Neural crest cell (in vitro differentiated cells): Measurements from ENCODE around the gene AADAT. TPM values are rescaled to one million over a fixed set of nuclear protein-coding genes. Genes with fewer than 3 reads are reported as not detected.

ENCODE experiments used
- DNase-seq: peaks from one replicate; pipeline ENCODE4 v3.0.0; 2021; ENCODE audit warnings: low read depth, mixed read lengths, low spot score
- H3K27ac Mint-ChIP-seq: one replicate; pipeline ENCODE4 v1.8.0; 2021; ENCODE audit warnings: mild to moderate bottlenecking, mixed read lengths; ENCODE audit not compliant: unreplicated experiment
- H3K27me3 Mint-ChIP-seq: 2 replicates; pipeline ENCODE4 v1.8.0; 2021; ENCODE audit warnings: low read depth, mild to moderate bottlenecking, mixed read lengths
- H3K36me3 Mint-ChIP-seq: 2 replicates; pipeline ENCODE4 v1.8.0; 2021; ENCODE audit warnings: low read depth, mild to moderate bottlenecking, mixed read lengths
- H3K4me1 Mint-ChIP-seq: 2 replicates; pipeline ENCODE4 v1.8.0; 2021; ENCODE audit warnings: mixed read lengths
- H3K4me3 Mint-ChIP-seq: one replicate; pipeline ENCODE4 v1.8.0; 2021; ENCODE audit warnings: mild to moderate bottlenecking, mixed read lengths
- H3K9me3 Mint-ChIP-seq: 2 replicates; pipeline ENCODE4 v1.8.0; 2021; ENCODE audit warnings: mixed read lengths
- CTCF ChIP-seq: fragments of 200-600 bp; sonication (generic); conservative IDR thresholded peaks from 2 replicates; pipeline ENCODE4 v1.5.0; 2021; ENCODE audit warnings: antibody characterized with exemption, mild to moderate bottlenecking
- total RNA-seq: library from RNA; stranded (reverse); gene quantifications from 2 replicates; pipeline ENCODE4 v1.2.1, GENCODE V29; 2021

AADAT gene
- total RNA-seq, 1 donor from 2014 or later: 30.7 TPM

GRCh38 chr4:170035231-170035630, 54.5 kb downstream of the AADAT start:
- H3K4me1 Mint-ChIP-seq: peaks cover 4% of the 10 kb centered on the region
- no peak overlapping the region for H3K4me3 Mint-ChIP-seq
- H3K36me3 Mint-ChIP-seq: no peaks in the 10 kb centered on the region
- peaks cover 7% of the 10 kb centered on the region for H3K27me3 Mint-ChIP-seq
- no peaks in the 10 kb centered on the region for H3K9me3 Mint-ChIP-seq
- no peak overlapping the region for H3K27ac Mint-ChIP-seq
- TF ChIP-seq CTCF: no peak
- no peak for DNase-seq

- peaks cover 15% of the 10 kb centered on the region for H3K27me3 Mint-ChIP-seq
Measured at GRCh38 chr4:170033999-170034398, 55.8 kb downstream of the AADAT start.

GRCh38 chr4:170030121-170030520, 59.6 kb downstream of the AADAT start:
- Mint-ChIP-seq H3K36me3 (no peaks in the 10 kb centered on the region), H3K4me1 (peaks cover 13% of the 10 kb centered on the region), H3K27ac (no peak overlapping the region), H3K9me3 (no peaks in the 10 kb centered on the region), H3K4me3 (no peak overlapping the region), H3K27me3 (peaks cover 44% of the 10 kb centered on the region)
- no peak for DNase-seq
- TF ChIP-seq CTCF: no peak

More at GRCh38 chr4:170033999-170034398, 55.8 kb downstream of the AADAT start:
- no peaks in the 10 kb centered on the region for H3K9me3 Mint-ChIP-seq
- H3K4me3 Mint-ChIP-seq: no peak overlapping the region
- no peak for TF ChIP-seq CTCF
- no peak for DNase-seq
- H3K36me3 Mint-ChIP-seq: no peaks in the 10 kb centered on the region
- peaks cover 4% of the 10 kb centered on the region for H3K4me1 Mint-ChIP-seq
- no peak overlapping the region for H3K27ac Mint-ChIP-seq

GRCh38 chr4:170027181-170027829, 62.5 kb downstream of the AADAT start:
- Mint-ChIP-seq H3K4me3 (peak overlapping the region; percentile 96), H3K27ac (no peak overlapping the region), H3K9me3 (no peaks in the 10 kb centered on the region), H3K36me3 (no peaks in the 10 kb centered on the region), H3K4me1 (peaks cover 9% of the 10 kb centered on the region), H3K27me3 (peaks cover 65% of the 10 kb centered on the region)
- peak; percentile 91 for DNase-seq
- no peak for TF ChIP-seq CTCF

GRCh38 chr4:170026253-170027021, 63.3 kb downstream of the AADAT start, which contains the start of gene MFAP3L:
Gene MFAP3L, minus strand, starts transcription at chr4:170026395. Its CDS starts 20,518 bp downstream, at chr4:170005877.
- Mint-ChIP-seq H3K4me1 (peaks cover 9% of the 10 kb centered on the region), H3K27ac (peak within 1 kb of the TSS; percentile 81), H3K36me3 (no peaks in the 10 kb centered on the region), H3K27me3 (peaks cover 65% of the 10 kb centered on the region), H3K9me3 (no peaks in the 10 kb centered on the region), H3K4me3 (peak within 1 kb of the TSS; percentile 96)
- TF ChIP-seq CTCF: no peak
- peak; percentile 79 for DNase-seq
